GM18868 (cell line): ENCODE data around the gene TMEM143.
"Not testable (repeated sequence)": the region's sequence is repeated elsewhere in the genome, so short reads cannot be mapped to it uniquely, and the experiment has no call there.

Experiments
- ATAC-seq: cut with Tn5 transposase; IDR thresholded peaks from one replicate; pipeline ENCODE4 v1.9.1; 2021; ENCODE audit warnings: mild to moderate bottlenecking, moderate library complexity; ENCODE audit not compliant: unreplicated experiment

Gene TMEM143

GRCh38 chr19:48297975-48298374, 65.8 kb downstream of the TMEM143 start:
- ATAC-seq, result no peak

GRCh38 chr19:48296963-48297734, 66.6 kb downstream of the TMEM143 start:
- ATAC-seq, result no peak

GRCh38 chr19:48295458-48295857, 68.3 kb downstream of the TMEM143 start:
- no peak for ATAC-seq

- ATAC-seq, result no peak
These were observed 70.9 kb downstream of the TMEM143 start for GRCh38 chr19:48292798-48293197.

GRCh38 chr19:48291489-48291815, 72.3 kb downstream of the TMEM143 start:
- ATAC-seq, result not testable (repeated sequence)

- ATAC-seq, result no peak
These were observed 72.8 kb downstream of the TMEM143 start for GRCh38 chr19:48290771-48291488.

GRCh38 chr19:48290401-48290770, 73.4 kb downstream of the TMEM143 start:
- ATAC-seq, result no peak

- ATAC-seq, result no peak
These were observed 76.0 kb downstream of the TMEM143 start for GRCh38 chr19:48287748-48288147.

GRCh38 chr19:48284896-48285295, 78.8 kb downstream of the TMEM143 start:
- ATAC-seq, result no peak

- ATAC-seq, result no peak
These were observed 79.8 kb downstream of the TMEM143 start for GRCh38 chr19:48283908-48284307.
